ENCODE data around the gene CDYL2.
"Not testable (repeated sequence)": the region's sequence is repeated elsewhere in the genome, so short reads cannot be mapped to it uniquely, and the experiment has no call there.

The CDYL2 gene

GRCh38 chr16:80667251-80667560 is 137.2 kb downstream of the CDYL2 start:
- no peak for DNase-seq

DNA sequence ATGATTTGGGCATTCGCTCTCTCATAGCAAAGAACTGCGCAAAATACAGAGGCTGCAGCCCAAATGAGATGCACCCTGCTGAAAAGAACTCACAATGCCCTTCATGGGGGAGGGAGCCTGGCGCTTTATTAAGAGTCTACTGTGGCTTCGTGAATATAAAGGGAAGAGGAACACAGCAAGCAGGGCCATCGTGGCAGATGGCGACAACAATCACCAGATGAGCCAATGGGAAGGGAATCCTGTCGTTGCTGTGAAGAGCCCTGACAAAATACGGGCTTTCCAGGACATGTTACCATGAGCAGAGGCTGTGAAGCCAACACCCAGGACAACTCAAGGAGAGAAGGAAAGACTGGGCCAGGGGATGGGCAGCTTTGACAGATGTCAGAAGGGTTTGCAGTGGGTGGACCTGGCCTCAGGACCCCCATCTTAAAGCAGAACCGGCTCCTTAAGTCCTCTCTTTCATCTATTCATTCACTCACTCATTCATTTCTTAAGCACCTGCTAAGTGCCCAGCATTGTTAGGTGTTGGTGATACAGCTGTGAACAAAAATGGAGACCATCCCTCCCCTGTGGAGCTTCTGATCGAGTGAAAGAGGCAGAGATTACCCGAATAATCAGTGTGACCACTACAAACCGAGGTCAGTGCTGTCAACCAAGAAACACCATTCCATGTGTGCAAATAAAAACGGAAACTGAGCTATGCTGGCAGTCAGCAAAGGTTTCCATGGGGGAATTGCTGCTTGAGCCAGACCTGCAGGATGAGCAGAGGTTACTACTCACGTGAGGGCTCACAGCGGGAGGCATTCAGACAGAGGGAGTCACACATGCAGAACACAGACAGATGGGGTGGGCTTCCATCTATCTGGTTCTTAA is 137.8 kb downstream of the CDYL2 start:
- DNase-seq, result no peak

DNA sequence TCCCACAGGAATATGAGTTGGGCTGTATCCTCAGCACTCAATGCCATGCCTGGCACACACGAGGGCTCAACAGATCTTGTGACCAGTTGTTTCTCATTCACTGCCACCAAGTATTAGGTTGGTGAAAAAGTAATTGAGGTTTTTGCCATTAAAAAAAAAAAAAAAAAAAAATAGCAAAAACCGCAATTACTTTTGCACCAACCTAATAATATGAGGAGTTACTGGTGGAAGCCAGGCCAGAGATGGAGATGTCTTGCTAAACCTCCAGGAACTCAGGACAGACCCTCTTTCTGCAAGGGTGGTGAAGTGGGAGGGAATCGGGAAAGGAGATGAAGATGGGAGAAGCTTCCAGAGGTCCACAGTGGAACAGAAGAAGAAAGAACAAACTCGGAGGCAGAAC is 139.0 kb downstream of the CDYL2 start:
- DNase-seq, result no peak

DNA sequence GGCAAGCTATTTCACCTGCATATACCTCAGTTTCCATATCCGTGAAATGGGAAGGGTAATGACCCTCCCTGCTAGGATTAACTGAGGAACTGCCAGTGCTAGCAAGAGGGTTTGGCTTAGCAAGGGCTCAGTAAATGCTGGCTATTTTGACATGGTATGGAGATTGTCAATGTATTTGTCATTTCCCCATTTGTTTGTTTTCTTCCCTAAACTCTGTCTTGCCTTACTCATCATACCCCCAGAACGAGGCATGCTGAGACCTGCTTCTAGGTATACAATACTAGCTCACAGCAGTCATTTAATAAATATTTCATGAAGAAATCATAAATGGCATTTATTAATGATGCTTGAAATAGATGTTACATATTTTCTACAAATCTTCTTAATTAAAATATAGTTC is 139.6 kb downstream of the CDYL2 start:
- no peak for DNase-seq

DNA sequence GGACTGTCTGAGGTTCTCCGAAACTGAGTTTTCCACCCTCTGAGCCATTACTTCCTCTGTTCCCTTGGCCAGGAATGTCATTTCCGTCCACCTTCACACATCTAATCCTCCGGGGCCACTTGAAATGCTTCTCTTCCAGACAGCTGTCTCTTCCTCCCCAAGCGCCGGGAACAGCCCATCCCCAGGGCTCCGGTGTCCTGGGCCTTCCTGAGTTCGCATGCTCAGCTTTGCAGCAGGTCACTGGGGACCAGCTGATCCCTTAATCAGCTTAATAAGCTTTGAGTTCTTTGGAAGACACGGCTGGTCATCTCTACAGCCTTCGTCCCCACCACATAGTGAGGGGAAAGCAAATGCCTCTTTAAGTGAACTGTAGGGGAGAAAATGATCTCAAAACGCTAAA is 140.2 kb downstream of the CDYL2 start:
- DNase-seq, result no peak

DNA sequence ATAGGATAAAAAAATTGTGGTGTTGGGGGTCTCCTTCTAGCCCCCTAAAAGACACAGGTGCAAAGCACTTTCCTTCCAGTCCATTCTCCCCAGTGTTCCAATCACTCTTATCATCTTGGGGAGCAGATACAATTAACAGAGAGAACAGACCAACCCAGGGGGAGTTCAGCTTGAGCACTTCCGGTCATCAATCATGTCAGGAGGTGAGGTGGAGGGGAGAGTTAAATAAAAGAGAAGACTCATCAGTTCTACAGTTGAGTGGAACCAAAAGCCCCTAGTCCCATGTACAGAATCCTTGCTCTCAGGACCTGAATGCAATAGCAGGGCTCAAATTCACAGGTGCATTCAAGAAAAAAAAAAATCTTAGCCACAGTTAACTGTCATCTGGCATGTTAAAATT is 141.3 kb downstream of the CDYL2 start:
- no peak for DNase-seq

GRCh38 chr16:80659865-80660264 is 144.5 kb downstream of the CDYL2 start:
- no peak for DNase-seq

DNA sequence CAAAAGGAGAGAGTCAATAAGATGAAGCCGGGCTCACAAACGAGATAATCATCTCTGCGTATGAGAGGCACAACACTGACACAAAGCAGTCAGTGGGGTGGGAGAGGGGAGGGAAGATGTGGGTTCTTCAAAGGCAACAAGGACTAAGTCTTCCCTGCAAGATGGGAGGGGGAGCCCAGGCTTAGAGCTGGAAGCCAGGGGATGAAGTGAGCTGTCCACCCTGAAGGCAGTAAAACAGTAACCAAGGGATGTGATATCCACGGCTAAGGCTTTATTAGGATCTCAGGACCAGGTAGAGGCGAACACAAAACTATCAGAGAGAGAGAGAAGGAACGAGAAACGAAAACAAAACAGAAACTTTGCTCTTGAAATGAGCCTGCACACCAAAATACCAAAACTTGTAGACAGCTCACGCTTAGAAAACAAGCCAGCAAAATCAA is 147.7 kb downstream of the CDYL2 start:
- peak; percentile 29 for DNase-seq

GRCh38 chr16:80656161-80656560 is 148.2 kb downstream of the CDYL2 start:
- DNase-seq, result no peak

- no peak for DNase-seq
Measured at GRCh38 chr16:80655751-80656150, 148.6 kb downstream of the CDYL2 start.

DNA sequence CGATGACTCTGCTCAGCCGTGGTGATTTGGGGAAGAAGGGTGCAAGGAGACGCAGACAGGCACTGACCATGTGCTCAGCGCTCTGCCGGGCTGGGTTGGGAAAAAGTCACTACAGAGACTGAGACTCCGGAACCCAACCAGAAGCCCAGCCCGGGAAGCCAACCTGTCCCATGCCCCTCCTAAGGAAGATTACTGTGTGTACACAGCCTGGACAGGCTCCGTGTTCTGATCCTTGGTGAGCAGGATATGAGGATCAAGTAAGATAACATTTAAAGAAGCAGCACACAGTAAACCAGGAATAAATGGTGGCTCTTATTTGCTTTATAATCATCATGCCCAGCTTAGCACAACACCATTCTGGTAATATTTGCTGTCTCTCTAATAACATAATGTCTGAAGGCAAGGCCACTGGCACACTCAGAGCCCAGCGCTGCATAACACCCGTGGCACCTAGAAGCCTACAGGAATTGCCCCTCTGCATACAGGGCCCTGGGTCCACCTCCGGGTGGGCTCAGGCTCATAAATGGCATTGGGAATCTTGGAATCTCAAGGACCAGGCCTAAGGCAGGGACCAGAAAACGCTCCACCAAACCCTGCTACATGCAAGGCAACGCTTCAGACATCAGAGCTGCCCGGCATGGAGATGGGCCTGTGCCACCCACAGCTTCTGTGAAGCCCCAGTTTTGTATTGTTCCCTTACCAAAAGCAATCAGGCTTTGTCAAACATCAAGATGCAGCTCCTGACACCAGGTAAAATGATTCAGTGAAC is 150.1 kb downstream of the CDYL2 start:
- DNase-seq, result no peak

DNA sequence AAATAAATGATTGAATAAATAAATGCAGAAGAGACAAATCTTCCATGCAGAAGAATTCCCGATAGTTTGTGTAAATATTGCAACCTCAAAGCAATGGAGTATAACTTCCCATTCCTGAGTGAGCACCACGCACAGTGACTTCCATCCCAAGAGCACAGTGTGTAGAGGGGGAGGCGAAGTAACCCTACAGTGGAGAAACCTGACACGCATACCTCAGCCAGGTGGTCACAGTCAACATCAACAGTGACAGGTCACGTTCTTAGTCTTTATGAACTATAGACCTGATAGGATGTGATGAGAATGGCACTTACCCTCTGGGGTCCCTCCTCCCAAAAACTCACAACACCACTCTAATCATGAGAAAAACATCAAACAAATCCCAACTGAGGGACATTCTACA is 152.0 kb downstream of the CDYL2 start:
- no peak for DNase-seq

GRCh38 chr16:80650281-80650680 is 154.1 kb downstream of the CDYL2 start:
- not testable (repeated sequence) for DNase-seq

DNA sequence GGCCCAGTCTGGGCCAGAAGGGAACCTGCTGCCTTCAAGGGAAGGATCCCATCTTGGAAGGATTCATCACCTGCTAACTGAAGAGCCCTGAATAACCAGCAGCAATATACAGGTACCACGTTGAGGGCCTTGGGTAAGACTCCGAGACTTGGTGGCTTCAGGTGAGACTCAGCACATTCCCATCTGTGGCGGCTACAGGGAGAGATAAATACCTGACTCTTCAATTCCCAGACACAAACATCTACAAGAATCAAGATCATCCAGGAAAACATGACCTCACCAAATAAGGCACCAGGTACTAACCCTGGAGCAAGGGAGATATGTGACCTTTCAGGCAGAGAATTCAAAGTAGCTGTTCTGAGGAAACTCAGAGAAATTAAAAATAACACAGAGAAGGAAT is 164.1 kb downstream of the CDYL2 start:
- no peak for DNase-seq

DNA sequence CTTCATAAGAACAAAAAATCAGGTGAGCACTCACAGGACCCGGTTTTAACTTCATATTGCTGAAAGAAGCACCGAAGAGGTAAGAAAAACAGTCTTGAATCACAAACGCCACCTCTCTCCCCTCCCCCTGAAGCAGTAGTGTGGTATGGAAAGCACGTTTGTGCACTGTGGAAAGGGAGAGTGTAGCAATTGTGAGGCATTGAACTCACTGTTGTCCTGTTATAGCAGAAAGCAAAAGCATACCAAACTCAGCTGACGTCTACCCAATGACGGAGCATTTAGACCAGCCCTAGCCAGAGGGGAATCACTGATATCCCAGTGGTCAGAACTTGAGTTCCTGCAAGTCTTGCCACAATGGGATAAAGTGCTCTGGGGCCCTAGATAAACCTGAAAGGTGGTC is 164.8 kb downstream of the CDYL2 start:
- no peak for DNase-seq

- no peak for DNase-seq
Measured at GRCh38 chr16:80637621-80638020, 166.8 kb downstream of the CDYL2 start.

DNA sequence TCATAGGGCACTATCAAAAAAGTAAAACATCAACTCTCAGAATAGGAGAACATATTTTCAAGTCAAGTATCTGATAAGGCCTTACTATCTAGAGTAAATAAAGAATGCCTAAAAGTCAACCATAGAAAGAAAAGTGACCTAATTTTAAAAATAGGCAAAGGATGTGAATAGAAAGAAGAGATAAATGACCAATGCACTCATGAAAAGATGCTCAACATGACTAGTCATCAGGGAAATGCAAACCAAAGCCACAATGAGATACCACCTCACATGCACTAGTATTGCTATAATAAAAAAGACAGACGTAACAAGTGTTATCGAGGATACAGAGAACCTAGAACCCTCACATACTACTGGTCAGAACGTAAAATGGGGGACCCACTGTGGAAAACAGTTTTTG is 172.8 kb downstream of the CDYL2 start:
- no peak for DNase-seq

DNA sequence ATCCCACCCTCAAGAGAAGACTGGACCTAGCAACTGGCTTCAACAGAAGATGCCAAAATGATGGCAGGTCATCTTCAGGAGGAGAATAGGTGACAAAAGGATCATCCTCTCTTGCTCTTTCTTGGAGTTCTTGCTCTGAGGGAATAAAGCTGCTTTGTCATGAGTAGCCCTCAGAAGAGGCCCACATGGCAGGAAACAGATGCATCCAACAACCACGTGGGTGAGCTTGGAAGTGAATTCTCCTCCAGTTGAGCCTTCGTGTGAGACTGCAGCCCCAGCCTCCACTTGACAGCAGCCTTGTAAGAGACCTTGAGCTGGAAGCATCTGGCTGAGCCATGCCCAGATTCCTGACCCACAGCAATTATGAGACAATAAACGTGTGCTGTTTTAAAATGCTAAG is 176.1 kb downstream of the CDYL2 start:
- no peak for DNase-seq

DNA sequence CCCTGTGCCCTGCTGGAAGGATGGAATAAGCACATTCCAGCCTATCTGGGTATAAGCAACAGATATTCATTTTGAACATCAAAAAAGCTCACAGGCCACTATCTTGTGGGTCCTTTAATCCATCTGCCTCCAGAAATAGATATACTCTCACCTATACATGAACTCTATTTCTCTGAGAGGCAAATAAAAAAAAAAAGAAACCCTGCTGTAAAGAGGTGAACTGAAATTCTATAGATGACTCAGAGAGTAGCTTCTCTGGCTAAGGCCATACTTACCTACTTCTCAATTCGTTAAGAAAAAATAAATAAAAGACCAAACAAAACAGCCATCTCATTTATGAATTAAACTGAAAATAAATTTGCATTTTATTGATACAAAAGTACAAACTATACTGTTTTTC is 177.3 kb downstream of the CDYL2 start:
- no peak for DNase-seq

DNA sequence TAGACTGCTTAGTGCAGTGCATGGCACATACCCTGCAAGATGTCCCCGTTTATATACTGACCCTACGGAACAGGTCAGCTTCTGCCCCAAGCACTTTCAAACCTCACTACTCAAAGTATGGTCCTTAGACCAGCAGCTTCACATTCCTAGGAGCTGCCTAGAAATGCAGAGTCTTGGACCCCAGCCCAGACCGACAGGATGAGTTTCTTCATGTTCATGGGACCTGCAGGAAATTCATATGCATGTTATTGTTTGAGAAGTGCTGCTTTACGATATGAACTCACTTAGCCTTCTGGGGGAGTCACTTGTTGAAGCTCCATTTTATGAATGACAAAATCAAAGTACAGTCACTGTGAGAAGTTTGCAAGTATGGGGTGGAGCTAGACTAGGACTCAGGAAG is 181.0 kb downstream of the CDYL2 start:
- no peak for DNase-seq

DNA sequence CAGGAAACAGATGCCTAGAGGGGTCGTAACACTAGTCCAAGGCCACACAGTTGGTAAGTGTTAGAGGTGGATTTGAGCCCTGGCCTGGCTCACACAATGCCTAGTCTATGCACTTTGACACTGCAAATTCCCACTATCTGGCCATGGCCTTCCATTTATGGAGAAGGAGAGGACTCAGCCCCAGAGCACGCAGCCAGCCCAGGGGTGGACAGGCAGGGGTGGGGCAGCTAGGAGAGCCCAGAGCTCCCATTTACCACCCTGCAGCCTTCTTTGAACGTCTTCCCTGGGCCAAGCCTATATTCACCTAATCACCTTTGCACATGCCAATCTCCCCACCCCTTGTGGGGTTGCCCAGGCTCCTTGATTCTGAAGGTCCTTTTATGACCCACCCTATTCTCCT is 182.4 kb downstream of the CDYL2 start:
- no peak for DNase-seq

GRCh38 chr16:80620736-80621605 is 183.4 kb downstream of the CDYL2 start:
- DNase-seq, result no peak

- no peak for DNase-seq
Measured at GRCh38 chr16:80619824-80620223, 184.6 kb downstream of the CDYL2 start.

All from stimulated activated naive CD4-positive, alpha-beta T cell treated with Interleukin-2 at 50 U/mL for 16 hours (primary cell).